HUES64 (cell line): ENCODE data around the gene GPS1.

ENCODE experiments used
- H3K27ac ChIP-seq: 2 replicates; pipeline ENCODE4 v1.7.0; 2013; ENCODE audit warnings: low read depth, low read length, inconsistent platforms
- H3K27me3 ChIP-seq: 2 replicates; pipeline ENCODE4 v1.6.1; 2013; ENCODE audit warnings: mild to moderate bottlenecking, low read length; ENCODE audit not compliant: insufficient read depth
- H3K36me3 ChIP-seq: 2 replicates; pipeline ENCODE4 v1.6.1; 2013; ENCODE audit warnings: mild to moderate bottlenecking, low read length; ENCODE audit not compliant: insufficient read depth
- H3K4me1 ChIP-seq: 2 replicates; pipeline ENCODE4 v1.6.1; 2013; ENCODE audit warnings: mild to moderate bottlenecking, low read length, moderate library complexity; ENCODE audit not compliant: insufficient read depth
- H3K4me3 ChIP-seq: 2 replicates; pipeline ENCODE4 v1.5.1; 2013; ENCODE audit warnings: mild to moderate bottlenecking, low read length, moderate library complexity
- H3K9ac ChIP-seq: 2 replicates; pipeline ENCODE4 v1.6.1; 2013; ENCODE audit warnings: mild to moderate bottlenecking, low read depth, low read length
- H3K9me3 ChIP-seq: 2 replicates; pipeline ENCODE4 v1.6.1; 2013; ENCODE audit warnings: low read depth, low read length; ENCODE audit not compliant: insufficient read depth
- WGBS: fragments of 150-250, 120-280 bp; methylation state at CpG from one replicate; pipeline ENCODE4 v1.1.7; 2013; ENCODE audit warnings: missing lambda C conversion rate; 5-methylcytosine and 5-hydroxymethylcytosine counted together

The GPS1 gene

DNA sequence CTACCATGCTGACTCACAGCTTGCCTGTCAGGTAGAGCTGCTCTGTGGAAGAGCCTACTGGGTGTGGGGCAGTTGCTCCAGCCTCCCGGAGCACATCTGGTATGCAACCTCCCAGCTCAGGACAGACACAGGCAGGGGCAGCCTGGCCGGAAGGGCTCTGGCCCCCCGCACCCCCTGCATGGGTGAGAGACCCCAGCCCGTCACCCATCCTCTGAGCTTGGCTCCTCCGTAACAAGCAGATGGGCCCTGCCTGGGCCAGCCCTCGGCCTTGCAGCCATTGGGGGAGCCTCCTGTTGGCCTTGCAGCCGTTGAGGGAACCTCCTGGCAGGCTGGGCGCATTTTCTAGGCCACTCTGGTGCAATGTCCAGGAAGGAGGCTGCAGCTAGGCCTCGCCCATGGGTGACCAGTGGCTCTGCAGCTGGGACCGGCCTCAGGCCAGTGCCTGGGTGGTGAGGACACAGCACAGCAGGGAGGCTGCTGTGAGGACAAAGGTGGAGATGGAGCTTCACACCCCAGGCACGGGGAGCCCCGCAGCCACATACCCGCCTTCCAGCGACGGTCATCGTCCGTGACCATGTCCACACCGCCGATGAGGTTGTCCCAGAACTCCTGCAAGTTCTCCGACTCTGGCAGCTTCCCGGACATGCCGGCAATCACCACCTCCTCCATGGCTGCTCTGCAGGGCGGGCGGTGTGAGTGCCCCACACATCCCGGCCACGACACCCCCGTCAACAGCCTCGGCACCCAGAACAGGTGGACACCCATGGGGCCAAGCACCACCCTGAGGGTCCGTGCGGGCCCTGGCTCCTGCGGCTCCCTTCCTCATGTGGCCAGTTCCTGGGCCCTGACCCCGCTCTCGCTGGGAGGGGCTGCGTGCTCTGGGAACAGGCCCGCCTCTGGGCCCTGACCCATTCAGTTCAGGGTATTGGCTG lies 44.3 kb downstream of the GPS1 start:
- H3K9ac ChIP-seq: peak overlapping the region; percentile 90; the same call in 1 of the 2 replicates
- no peak overlapping the region for H3K27ac ChIP-seq
- no peaks in the 10 kb centered on the region for H3K9me3 ChIP-seq
- H3K4me1 ChIP-seq: peaks cover 7% of the 10 kb centered on the region
- H3K36me3 ChIP-seq: peaks cover 49% of the 10 kb centered on the region
- H3K27me3 ChIP-seq: no peaks in the 10 kb centered on the region
- WGBS: 94% methylated on average over 35 of the region's 35 CpGs
- H3K4me3 ChIP-seq: peak overlapping the region; percentile 74

- no peak overlapping the region for H3K27ac ChIP-seq
- H3K4me3 ChIP-seq: peak overlapping the region; percentile 74
- 67% methylated on average over 8 of the region's 8 CpGs for WGBS
- H3K36me3 ChIP-seq: peaks cover 42% of the 10 kb centered on the region
- no peaks in the 10 kb centered on the region for H3K27me3 ChIP-seq
- peak overlapping the region; percentile 90 for H3K9ac ChIP-seq
- H3K4me1 ChIP-seq: peaks cover 11% of the 10 kb centered on the region
- H3K9me3 ChIP-seq: no peaks in the 10 kb centered on the region
Observed at GRCh38 chr17:82096709-82097183, 45.0 kb downstream of the GPS1 start.

GRCh38 chr17:82097184-82097918 lies 45.7 kb downstream of the GPS1 start:
- H3K4me1 ChIP-seq: peaks cover 11% of the 10 kb centered on the region

DNA sequence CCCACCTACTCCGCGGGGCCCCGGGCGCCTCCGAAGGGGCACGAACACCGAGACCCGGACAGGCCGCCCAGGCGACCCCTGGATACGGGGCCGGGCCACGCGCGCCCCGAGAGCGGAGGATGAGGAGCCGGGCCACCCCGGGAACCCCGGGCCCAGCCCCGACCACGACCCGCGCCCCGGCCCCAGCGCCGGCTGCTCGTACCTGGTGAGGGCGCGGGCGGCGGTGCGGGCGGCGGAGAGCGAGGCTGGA lies 46.1 kb downstream of the GPS1 start:
- Histone ChIP-seq H3K9me3 (no peaks in the 10 kb centered on the region), H3K4me3 (peak overlapping the region; percentile 74), H3K36me3 (peaks cover 34% of the 10 kb centered on the region), H3K27ac (peak overlapping the region; percentile 70), H3K27me3 (no peaks in the 10 kb centered on the region), H3K4me1 (peaks cover 12% of the 10 kb centered on the region), H3K9ac (peak overlapping the region; percentile 90)
- under 1% methylated on average over 36 of the region's 36 CpGs for WGBS

More at GRCh38 chr17:82097184-82097918, 45.7 kb downstream of the GPS1 start:
- peak overlapping the region; percentile 90 for H3K9ac ChIP-seq
- peak overlapping the region; percentile 74 for H3K4me3 ChIP-seq
- WGBS: 2% methylated on average over 77 of the region's 77 CpGs
- no peaks in the 10 kb centered on the region for H3K9me3 ChIP-seq
- H3K36me3 ChIP-seq: peaks cover 36% of the 10 kb centered on the region
- peak overlapping the region; percentile 70 for H3K27ac ChIP-seq
- H3K27me3 ChIP-seq: no peaks in the 10 kb centered on the region

DNA sequence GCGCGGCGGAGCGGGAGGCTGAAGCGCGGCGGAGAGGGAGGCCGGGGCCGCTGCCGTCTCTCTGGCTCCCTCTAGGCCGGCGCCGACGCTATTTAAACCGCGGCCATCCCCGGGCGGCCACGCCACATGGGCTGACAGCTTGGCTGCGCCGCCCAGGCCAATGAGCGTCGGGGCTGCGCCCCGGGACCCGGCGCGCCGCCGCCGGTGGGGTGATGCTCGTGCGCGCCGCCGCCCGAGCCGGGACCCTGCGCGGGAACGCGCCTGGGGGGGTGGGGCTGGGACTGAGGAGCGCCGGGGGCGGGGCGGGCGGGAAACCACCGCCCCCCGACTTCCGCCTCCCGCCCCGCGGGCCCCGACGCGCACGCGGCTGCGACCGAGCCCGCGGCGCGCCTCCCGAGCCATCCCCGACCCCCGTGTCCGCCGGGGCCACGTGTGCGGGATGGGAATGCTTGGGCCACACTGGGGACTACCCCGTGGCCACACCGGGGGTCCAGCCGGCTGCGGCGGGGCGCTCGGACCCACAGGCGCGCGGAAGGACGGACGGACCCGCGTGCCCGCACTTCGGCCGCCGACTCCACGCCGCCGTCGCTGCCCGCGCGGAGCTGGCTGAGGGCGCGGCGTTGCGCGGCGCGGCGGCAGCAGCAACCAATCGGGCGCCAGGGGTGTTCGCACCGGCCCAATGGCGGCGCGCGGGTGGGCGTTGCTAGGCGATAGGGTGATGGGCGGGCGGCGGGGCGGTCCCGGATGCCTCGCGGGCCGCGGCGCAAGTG lies 46.7 kb downstream of the GPS1 start, which contains the start of gene FASN:
Gene FASN, minus strand, starts transcription at position 68 of the 770 bp plus-strand sequence. CDS start 1,791 bp downstream, outside the sequence.
- peaks cover 29% of the 10 kb centered on the region for H3K36me3 ChIP-seq
- no peaks in the 10 kb centered on the region for H3K27me3 ChIP-seq
- H3K4me3 ChIP-seq: peak within 1 kb of the TSS; percentile 74
- peak within 1 kb of the TSS; percentile 97 for H3K9ac ChIP-seq
- WGBS: under 1% methylated on average over 121 of the region's 124 CpGs
- H3K9me3 ChIP-seq: no peaks in the 10 kb centered on the region
- H3K27ac ChIP-seq: peak within 1 kb of the TSS; percentile 96
- peaks cover 15% of the 10 kb centered on the region for H3K4me1 ChIP-seq

DNA sequence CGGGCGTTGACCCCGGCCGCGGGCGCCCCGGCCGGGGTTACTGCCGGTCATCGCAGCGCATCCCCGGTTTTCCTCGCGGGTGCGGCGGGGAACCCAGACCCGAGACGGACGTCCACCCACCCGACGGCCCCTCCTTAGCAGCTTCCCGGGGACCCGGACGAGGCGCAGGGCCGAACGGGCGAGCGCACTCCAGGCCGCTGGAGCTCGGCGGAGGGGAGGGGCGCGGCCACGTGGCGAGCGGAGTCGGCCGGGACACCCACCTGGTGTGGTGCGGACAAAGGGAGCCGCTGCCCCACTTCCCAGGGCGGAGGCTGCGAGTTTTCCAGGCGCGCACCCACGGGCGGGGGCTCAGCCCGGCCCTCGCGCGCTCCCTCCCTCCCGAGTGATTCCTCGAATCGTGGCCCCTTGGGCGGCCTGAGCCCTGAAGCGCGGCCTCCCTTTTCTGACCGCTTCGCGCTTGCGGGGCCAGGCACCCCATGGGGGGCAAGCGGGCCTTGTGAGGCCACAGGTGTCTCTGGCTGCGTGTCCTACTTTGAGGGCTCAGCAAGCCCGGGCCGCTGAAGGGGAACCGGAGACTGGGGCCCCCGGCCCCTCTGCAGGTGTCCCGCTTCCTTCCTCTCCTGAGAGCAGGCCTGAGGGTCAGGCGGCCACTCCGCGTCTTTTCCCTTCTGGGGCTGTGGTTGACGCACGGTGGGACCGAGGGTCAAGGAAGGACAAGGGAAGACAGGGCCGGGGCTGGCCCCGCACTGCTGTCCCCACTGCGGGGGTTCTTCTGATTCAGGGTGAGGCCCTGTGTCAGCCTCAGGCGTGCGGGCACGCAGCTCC lies 47.5 kb downstream of the GPS1 start:
- peaks cover 21% of the 10 kb centered on the region for H3K4me1 ChIP-seq
- H3K27me3 ChIP-seq: no peaks in the 10 kb centered on the region
- H3K27ac ChIP-seq: peak overlapping the region; percentile 96
- H3K36me3 ChIP-seq: peaks cover 22% of the 10 kb centered on the region
- H3K9me3 ChIP-seq: no peaks in the 10 kb centered on the region
- H3K4me3 ChIP-seq: peak overlapping the region; percentile 72
- peak overlapping the region; percentile 97 for H3K9ac ChIP-seq
- 13% methylated on average over 80 of the region's 80 CpGs for WGBS

GRCh38 chr17:82100502-82101298 lies 49.0 kb downstream of the GPS1 start:
- WGBS: 88% methylated on average over 35 of the region's 35 CpGs
- H3K27me3 ChIP-seq: no peaks in the 10 kb centered on the region
- H3K9ac ChIP-seq: no peak overlapping the region
- no peak overlapping the region for H3K4me3 ChIP-seq
- no peaks in the 10 kb centered on the region for H3K9me3 ChIP-seq
- H3K27ac ChIP-seq: no peak overlapping the region
- H3K4me1 ChIP-seq: peaks cover 22% of the 10 kb centered on the region
- peaks cover 10% of the 10 kb centered on the region for H3K36me3 ChIP-seq

DNA sequence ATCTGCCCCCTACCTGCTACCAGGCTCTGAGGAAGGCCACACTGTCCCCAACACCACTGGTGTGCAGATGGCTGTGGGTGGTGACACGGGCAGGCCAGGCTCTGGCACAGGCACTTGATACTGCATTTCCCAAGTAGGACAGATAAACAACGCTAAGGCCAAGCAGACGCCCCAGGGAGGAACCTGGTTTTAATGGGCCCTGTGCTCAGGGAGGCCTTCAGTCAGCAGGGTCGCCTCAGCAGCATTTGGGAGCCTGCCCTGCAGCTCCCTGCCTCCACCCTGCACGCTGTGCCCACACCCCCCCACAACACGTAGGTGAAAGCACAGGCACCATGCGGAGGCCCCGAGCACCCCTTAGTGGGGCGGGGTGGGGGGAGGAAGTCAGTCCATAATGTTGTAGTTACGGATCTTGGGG lies 49.6 kb downstream of the GPS1 start:
- Histone ChIP-seq H3K27ac (no peak overlapping the region), H3K4me1 (peaks cover 25% of the 10 kb centered on the region), H3K9ac (no peak overlapping the region), H3K36me3 (peaks cover 4% of the 10 kb centered on the region), H3K27me3 (no peaks in the 10 kb centered on the region), H3K4me3 (no peak overlapping the region), H3K9me3 (no peaks in the 10 kb centered on the region)
- 87% methylated on average over 9 of the region's 10 CpGs for WGBS

GRCh38 chr17:82101767-82102679 lies 50.3 kb downstream of the GPS1 start:
- H3K27ac ChIP-seq: no peak overlapping the region

More at GRCh38 chr17:82101767-82102679, 50.3 kb downstream of the GPS1 start:
- WGBS: 85% methylated on average over 17 of the region's 18 CpGs
- no peaks in the 10 kb centered on the region for H3K9me3 ChIP-seq
- no peak overlapping the region for H3K4me3 ChIP-seq
- H3K4me1 ChIP-seq: peaks cover 31% of the 10 kb centered on the region
- no peaks in the 10 kb centered on the region for H3K27me3 ChIP-seq
- H3K9ac ChIP-seq: no peak overlapping the region
- H3K36me3 ChIP-seq: no peaks in the 10 kb centered on the region
